IPS DF 6.9 (cell line): ENCODE data around the gene P2RY2.

Experiments
- DNase-seq: peaks from one replicate; pipeline ENCODE4 v3.0.0-alpha.2; 2013; ENCODE audit warnings: low read depth, low spot score
- H3K27ac ChIP-seq: one replicate; pipeline ENCODE4 v1.5.1; 2013; ENCODE audit warnings: low read length, control low read depth
- H3K27me3 ChIP-seq: 2 replicates; pipeline ENCODE4 v1.6.1; 2013; ENCODE audit warnings: mild to moderate bottlenecking, low read length; ENCODE audit not compliant: control insufficient read depth, insufficient read depth
- H3K36me3 ChIP-seq: 2 replicates; pipeline ENCODE4 v1.6.1; 2013; ENCODE audit warnings: low read length; ENCODE audit not compliant: control insufficient read depth, insufficient read depth
- H3K4me1 ChIP-seq: 2 replicates; pipeline ENCODE4 v1.6.1; 2013; ENCODE audit warnings: low read length; ENCODE audit not compliant: control insufficient read depth, insufficient read depth
- H3K4me3 ChIP-seq: 2 replicates; pipeline ENCODE4 v1.5.1; 2013; ENCODE audit warnings: mild to moderate bottlenecking, low read length
- H3K9me3 ChIP-seq: 2 replicates; pipeline ENCODE4 v1.6.1; 2013; ENCODE audit warnings: low read length, inconsistent platforms; ENCODE audit not compliant: control insufficient read depth, insufficient read depth
- WGBS: extraction: QIAGEN DNeasy Blood & Tissue Kit; methylation state at CpG from one replicate; pipeline ENCODE4 v1.1.7; 2013; ENCODE audit warnings: mixed read lengths, missing lambda C conversion rate; ENCODE audit not compliant: insufficient read length, insufficient coverage; 5-methylcytosine and 5-hydroxymethylcytosine counted together

P2RY2 gene

DNA sequence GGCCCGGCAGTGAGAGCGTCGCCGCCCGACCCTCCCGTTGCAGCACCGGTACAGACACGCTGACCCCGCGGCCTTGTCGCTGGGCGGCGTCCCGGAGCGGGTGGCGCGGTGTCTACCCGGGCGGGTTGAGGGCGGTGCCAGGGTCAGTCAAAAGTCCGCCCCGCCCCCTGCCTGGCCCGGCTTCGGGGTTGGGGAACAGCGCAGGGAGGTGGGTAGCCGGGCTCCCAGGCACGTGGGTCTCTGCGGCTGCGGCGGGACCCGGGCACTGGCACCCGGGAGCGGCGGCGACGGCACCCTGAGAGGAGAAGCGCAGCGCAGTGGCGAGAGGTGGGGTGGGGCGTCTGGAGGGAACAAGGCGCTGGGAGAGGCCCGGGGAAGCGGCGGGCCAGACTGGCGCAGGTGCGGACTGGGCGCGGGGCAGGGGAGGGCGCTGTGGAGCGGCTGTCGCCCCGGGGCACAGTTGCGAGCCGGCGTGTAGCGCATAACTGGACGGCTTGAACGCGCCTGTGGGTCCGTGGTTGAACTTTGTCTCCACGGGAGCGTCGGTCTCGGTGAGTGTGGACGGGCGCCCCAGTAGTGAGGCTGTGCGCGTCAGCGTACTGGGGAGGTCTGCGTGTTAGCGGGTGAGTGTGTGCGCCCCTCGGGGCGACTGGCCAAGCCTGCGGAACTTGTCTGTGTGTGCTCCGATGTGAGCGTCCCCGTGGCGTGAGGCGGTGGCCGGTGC, at the start of gene P2RY2:
Gene P2RY2 (plus strand): TSS at position 176 of the 724 bp plus-strand sequence. CDS start 15,879 bp downstream, outside the sequence.
- no peaks in the 10 kb centered on the region for H3K9me3 ChIP-seq
- H3K27ac ChIP-seq: no peak within 1 kb of the TSS
- DNase-seq: no peak
- H3K4me1 ChIP-seq: no peaks in the 10 kb centered on the region
- WGBS: no CpG with 5 or more reads among the region's 81 CpGs
- peak within 1 kb of the TSS; percentile 38 for H3K4me3 ChIP-seq
- peaks cover 10% of the 10 kb centered on the region; the same call in 1 of the 2 replicates for H3K27me3 ChIP-seq
- H3K36me3 ChIP-seq: no peaks in the 10 kb centered on the region

DNA sequence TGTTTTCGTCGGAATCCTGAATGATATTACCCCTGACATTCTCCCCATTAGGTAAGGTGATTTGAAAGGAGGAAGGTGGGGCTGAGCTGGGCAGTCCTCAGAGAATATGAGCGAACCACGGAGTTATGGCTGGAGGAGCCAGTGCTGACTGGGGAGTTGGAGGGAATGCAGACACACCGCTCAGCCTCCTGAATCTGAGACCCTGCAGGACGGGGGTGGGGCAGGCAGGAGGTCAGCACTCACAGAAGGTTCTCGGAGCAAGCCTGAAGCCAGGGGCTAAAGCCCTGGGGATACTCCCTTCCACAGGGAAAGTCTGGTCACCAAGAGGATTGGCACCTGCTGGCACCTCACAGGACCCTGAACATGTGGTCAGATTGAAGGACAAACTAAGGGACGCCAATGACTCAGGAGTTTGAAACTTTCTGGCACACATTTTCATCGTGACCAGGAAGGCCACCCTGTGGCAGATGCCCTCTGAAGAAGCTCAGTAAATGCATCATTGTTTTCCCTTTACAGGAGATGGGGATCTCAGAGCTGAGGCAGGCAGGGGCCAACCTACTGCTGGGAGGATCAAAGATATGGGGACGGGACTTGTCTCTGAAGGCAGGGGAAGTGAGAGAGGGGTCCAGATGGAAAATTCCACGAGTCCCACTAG, 49.0 kb upstream of the P2RY2 start:
- no peaks in the 10 kb centered on the region for H3K4me1 ChIP-seq
- WGBS: no CpG with 5 or more reads among the region's 11 CpGs
- no peaks in the 10 kb centered on the region for H3K9me3 ChIP-seq
- no peak overlapping the region for H3K4me3 ChIP-seq
- no peaks in the 10 kb centered on the region for H3K27me3 ChIP-seq
- DNase-seq: no peak
- H3K36me3 ChIP-seq: no peaks in the 10 kb centered on the region
- H3K27ac ChIP-seq: no peak overlapping the region

DNA sequence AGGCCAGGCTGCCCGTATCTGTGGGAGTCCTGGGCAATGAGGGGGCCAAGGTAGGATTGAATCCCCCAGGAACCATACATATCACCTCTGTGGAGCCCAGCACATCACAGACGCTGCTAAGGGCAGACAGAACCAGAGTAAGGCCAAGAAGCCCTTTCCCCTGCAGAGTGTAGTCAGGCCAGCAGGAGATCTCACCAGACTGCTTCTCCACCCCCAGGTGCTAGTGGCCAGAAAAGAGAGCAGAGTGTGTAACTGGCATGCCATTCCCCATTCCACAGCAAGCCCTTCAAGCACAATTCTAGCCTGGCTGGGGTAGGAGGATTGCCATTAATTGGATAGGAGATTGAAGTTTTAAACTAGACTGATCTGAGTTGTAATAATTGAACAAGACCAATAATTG, 47.9 kb upstream of the P2RY2 start:
- no CpG with 5 or more reads among the region's 2 CpGs for WGBS
- no peaks in the 10 kb centered on the region for H3K9me3 ChIP-seq
- no peak for DNase-seq
- H3K27ac ChIP-seq: no peak overlapping the region
- no peak overlapping the region for H3K4me3 ChIP-seq
- H3K4me1 ChIP-seq: no peaks in the 10 kb centered on the region
- H3K36me3 ChIP-seq: no peaks in the 10 kb centered on the region
- no peaks in the 10 kb centered on the region for H3K27me3 ChIP-seq

DNA sequence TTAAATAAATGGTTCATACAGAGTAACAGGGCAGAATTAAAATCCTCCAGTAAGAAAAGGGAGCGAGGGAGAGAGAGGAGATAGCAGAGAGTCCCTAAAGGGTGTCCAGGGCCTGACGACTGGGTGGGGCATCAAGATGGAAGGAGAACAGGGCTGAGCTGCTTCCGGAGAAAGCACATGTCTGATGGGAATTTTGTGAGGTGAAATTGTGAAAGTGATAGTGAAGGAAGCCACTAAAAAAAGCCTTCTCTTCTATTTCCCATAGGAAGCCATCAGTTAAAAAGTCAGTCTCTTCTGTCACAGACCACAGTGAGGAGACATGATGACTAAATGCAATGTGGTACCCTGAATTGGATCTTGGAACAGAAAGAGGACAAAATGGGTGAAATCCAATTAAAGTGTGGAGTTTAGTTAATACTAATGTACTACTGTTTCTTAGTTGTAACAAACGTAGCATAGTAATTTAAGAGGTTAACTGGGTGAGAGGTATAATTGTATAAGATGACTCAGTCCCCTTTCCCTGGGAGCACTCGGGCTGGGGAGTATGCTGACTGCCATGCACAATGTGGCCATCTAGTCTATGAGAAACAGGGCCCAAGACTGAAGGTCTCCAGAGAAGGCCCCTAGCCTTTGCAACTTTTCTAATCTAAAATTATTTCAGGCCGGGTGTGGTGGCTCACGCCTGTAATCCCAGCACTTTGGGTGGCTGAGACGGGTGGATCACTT, 46.5 kb upstream of the P2RY2 start:
- H3K9me3 ChIP-seq: no peaks in the 10 kb centered on the region
- no peaks in the 10 kb centered on the region for H3K36me3 ChIP-seq
- WGBS: no CpG with 5 or more reads among the region's 8 CpGs
- H3K27me3 ChIP-seq: no peaks in the 10 kb centered on the region
- no peak overlapping the region for H3K27ac ChIP-seq
- no peak overlapping the region for H3K4me3 ChIP-seq
- no peaks in the 10 kb centered on the region for H3K4me1 ChIP-seq
- DNase-seq: no peak

DNA sequence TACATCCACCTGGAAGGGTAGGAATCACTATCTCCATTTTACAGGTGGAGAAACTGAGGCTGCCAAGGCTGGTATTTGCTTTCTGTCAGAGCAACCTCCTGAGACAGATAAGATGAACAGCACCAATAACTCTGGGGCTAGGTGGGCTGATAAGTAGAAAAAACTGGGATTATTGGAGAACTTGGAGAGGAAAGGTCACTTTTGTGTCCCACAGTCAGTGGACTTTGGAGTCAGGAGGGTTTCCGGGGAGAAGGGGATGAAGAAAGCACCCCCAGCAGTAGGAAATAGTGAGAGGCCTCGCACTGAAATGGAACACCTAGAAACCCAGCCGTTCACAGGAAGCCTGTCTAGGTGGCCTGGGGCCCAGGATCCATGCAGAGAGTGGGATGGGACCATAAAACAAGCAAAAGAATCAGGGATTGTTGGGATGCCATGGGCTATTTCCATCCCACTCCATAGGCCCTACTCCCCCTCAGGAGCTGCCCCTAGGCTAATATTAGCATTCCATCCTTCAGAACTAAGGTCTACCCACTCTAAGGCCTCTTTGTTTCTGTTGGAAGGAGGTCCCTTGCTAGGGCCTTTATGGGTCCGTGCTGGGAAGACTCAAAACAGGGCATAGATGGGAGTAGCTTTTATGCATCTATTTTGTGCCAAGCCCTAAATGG, 45.0 kb upstream of the P2RY2 start:
- Histone ChIP-seq H3K36me3 (no peaks in the 10 kb centered on the region), H3K4me3 (no peak overlapping the region), H3K4me1 (no peaks in the 10 kb centered on the region), H3K9me3 (no peaks in the 10 kb centered on the region), H3K27ac (no peak overlapping the region), H3K27me3 (no peaks in the 10 kb centered on the region)
- no CpG with 5 or more reads among the region's 4 CpGs for WGBS
- DNase-seq: no peak

DNA sequence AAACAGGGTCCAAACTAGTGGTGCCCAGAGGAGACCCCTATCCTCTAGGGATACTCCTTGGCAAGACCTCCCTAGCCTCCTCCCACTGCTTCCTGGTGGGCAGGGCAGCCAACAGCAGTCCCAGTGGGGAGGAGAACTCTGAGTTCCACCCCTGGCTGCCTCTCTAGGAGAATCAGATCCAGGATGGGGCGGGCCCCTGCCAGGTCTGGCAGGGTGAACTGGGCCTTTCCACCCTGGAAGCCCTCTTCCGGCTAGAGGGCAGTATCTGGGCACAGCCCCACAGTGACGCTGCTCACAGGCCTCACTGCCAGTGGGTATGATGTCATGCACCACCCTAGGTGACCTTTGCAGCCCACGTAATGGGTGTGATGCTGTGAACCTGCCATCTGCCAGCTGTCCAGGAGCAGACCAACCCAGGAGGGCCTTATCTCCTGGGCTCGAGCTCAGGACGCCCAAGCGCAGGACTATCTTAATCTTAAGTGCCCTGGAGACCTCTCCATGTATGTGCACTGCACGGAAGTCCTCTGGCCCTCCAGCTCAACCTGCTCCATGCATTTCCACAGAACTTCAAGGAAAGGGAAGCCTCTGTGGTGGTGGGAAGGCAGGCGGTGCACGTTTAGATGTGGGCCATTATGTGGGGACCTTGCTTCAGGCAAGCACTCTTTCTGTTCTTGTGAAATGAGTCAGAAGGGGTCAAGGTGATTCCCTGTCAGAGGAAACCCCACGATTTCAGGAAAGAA, 44.2 kb upstream of the P2RY2 start:
- WGBS: no CpG with 5 or more reads among the region's 11 CpGs

DNA sequence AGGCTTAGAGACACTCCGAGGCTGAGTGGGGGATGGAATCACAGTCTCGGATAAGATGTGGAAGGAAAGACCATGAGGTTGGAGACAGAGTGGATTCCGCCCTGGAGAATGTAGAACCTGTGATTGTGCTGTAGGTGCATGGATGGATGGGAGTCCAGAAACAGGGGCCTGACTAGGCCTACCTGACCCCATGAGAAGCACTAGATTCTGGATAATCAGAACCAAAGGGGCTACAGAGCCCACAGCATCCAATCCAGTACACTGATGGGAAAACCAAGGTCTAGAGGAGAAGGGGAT, 43.6 kb upstream of the P2RY2 start:
- Histone ChIP-seq H3K4me1 (no peaks in the 10 kb centered on the region), H3K27ac (no peak overlapping the region), H3K9me3 (no peaks in the 10 kb centered on the region), H3K27me3 (no peaks in the 10 kb centered on the region), H3K4me3 (no peak overlapping the region), H3K36me3 (no peaks in the 10 kb centered on the region)
- no CpG with 5 or more reads among the region's 3 CpGs for WGBS
- no peak for DNase-seq

More for the DNA sequence above, 44.2 kb upstream of the P2RY2 start:
- no peak for DNase-seq
- H3K9me3 ChIP-seq: no peaks in the 10 kb centered on the region
- no peak overlapping the region for H3K4me3 ChIP-seq
- H3K27ac ChIP-seq: no peak overlapping the region
- no peaks in the 10 kb centered on the region for H3K4me1 ChIP-seq
- H3K27me3 ChIP-seq: no peaks in the 10 kb centered on the region
- no peaks in the 10 kb centered on the region for H3K36me3 ChIP-seq

DNA sequence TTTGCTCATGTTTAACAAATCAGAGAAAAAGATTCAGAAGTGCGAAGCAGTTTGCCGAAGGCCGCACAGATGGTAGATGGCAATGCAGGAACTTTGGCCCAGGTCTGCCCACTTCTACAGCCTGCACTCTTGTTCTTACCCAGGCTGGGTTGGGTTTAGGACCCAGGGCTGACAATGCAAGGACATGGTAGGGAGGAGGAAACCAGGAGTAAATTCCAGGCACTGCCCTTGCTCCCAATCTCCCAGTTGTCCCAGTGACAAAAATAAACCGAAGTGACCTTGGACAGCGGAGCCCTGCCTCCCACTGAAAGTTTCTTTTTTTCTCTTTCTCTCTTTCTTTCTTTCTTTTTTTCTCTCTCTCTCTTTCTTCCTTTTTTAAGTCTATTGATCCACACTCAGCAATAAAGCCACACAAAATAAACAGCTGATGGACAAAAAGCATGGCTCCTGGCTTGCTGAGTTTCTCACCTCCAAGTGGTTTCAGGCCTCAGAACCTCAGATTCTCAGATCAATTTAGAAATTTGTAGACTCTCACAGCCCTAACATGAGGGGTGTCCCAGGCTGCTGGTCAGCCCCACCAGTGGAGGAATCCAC, 42.4 kb upstream of the P2RY2 start:
- H3K4me1 ChIP-seq: no peaks in the 10 kb centered on the region
- H3K4me3 ChIP-seq: no peak overlapping the region
- H3K36me3 ChIP-seq: no peaks in the 10 kb centered on the region
- H3K27ac ChIP-seq: no peak overlapping the region
- H3K27me3 ChIP-seq: no peaks in the 10 kb centered on the region
- WGBS: no CpG with 5 or more reads among the region's 5 CpGs
- H3K9me3 ChIP-seq: no peaks in the 10 kb centered on the region
- DNase-seq: no peak

DNA sequence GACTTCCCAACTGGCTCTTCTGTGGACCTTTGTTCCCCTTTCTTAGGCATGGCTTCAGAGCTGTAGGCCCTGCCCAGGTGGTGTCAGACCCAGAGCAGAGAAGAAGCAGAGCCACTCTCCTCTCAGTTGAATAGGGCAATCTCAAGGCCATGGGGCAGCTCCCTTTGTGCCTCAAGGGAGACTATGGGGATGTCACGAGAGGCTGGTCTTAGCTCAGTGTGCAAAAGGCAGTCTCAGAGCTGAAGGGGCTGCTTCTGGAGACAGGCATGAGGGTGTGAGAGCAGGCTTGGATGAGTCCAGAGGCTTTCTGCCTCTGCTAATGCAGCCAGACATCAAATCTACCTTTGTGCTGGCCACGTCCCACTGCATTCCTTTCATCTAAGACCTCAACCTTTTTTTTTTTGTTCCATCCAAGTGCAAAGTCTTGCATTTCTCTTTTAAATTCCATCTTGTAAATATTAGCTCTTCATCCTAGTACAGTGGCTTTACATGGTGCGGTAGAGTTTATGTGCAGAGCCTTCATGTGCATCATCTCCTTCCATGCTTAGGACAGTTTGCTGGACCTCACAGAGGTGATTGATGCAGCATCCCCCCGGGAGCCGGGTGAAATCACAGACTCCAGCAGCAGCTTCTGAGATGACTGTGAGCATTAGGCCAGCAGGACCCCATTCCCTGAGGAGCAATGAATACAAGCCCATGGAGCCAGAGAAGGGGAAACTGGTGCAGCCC, 41.8 kb upstream of the P2RY2 start:
- WGBS: no CpG with 5 or more reads among the region's 5 CpGs

More for the DNA sequence above, 41.8 kb upstream of the P2RY2 start:
- no peak for DNase-seq
- Histone ChIP-seq H3K9me3 (no peaks in the 10 kb centered on the region), H3K4me3 (no peak overlapping the region), H3K27ac (no peak overlapping the region), H3K4me1 (no peaks in the 10 kb centered on the region), H3K36me3 (no peaks in the 10 kb centered on the region), H3K27me3 (no peaks in the 10 kb centered on the region)
